GM12878 (cell line): ENCODE results near the gene GDF11. TPM values are rescaled to one million over a fixed set of nuclear protein-coding genes. Genes with fewer than 3 reads are reported as not detected.

Experiments used
- ATAC-seq: fragments of 200-7000 bp; cut with Tn5 transposase; 3 replicates; pipeline ENCODE4 v1.9.1; 2020; ENCODE audit warnings: mild to moderate bottlenecking, moderate library complexity
- BruUV-seq: library from RNA; stranded (reverse); fragments of 400-500 nt; replicated peaks from 2 replicates; lab custom pipeline; 2021; lab: Mats Ljungman, UMichigan
- CTCF ChIA-PET: fragments of 300-600 bp; sonication (Branson Sonifier 250); formaldehyde crosslinking; extraction: SDS; loops from one replicate; lab custom pipeline; 2021; ENCODE audit warnings: inconsistent platforms; lab: Yijun Ruan, JAX
- POLR2A ChIA-PET: fragments of 350-600 bp; formaldehyde crosslinking; extraction: SDS; loops from one replicate; lab custom pipeline; 2021; ENCODE audit warnings: inconsistent platforms; lab: Charles Lee
- RAD21 ChIA-PET: fragments of 300-600 bp; sonication (Branson Sonifier 250); formaldehyde crosslinking; loops from one replicate; lab custom pipeline; 2023; ENCODE audit warnings: antibody characterized with exemption; ENCODE audit not compliant: unreplicated experiment; lab: Charles Lee
- SMC1A ChIA-PET: fragments of 300-600 bp; sonication (Branson Sonifier 250); formaldehyde crosslinking; loops from one replicate; lab custom pipeline; 2023; ENCODE audit not compliant: unreplicated experiment, uncharacterized antibody; lab: Charles Lee
- DNase-seq: peaks from one replicate; pipeline ENCODE4 v3.0.0-alpha.2; 2011; ENCODE audit warnings: low read depth, low spot score
- FAIRE-seq: peaks from 3 replicates; lab custom pipeline; 2011; peaks lifted over from hg19 to GRCh38; lab: Jason Lieb, UNC
- H2AFZ ChIP-seq: 2 replicates; pipeline ENCODE4 v1.6.0; 2011; ENCODE audit warnings: low read depth, low read length, control low read depth; ENCODE audit not compliant: control insufficient read depth
- H3K27ac ChIP-seq: 2 replicates; pipeline ENCODE4 v1.5.1; 2011; ENCODE audit warnings: control low read depth; ENCODE audit not compliant: control insufficient read depth, insufficient read depth
- H3K27me3 ChIP-seq, 2 experiments: replicated peaks in 1 of 2; 2 replicates each; pipeline versions ENCODE4 v1.6.0 to v1.6.1; 2011; ENCODE audit warnings: low read length in 1 of 2; ENCODE audit not compliant: control insufficient read depth in 2 of 2, insufficient read depth in 2 of 2
- H3K36me3 ChIP-seq, 2 experiments: 2 replicates each; pipeline ENCODE4 v1.5.1; 2011; ENCODE audit warnings: low read length in 1 of 2; ENCODE audit not compliant: control insufficient read depth in 2 of 2, insufficient read depth in 2 of 2
- H3K4me1 ChIP-seq: 2 replicates; pipeline ENCODE4 v1.6.1; 2011; ENCODE audit warnings: mild to moderate bottlenecking, low read length, moderate library complexity, mixed read lengths; ENCODE audit not compliant: control insufficient read depth, insufficient read depth
- H3K4me2 ChIP-seq: 2 replicates; pipeline ENCODE4 v1.6.0; 2011; ENCODE audit warnings: control low read depth; ENCODE audit not compliant: control insufficient read depth, insufficient read depth
- H3K4me3 ChIP-seq: fragments of 200-600 bp; sonication (generic); 2 replicates; pipeline ENCODE4 v1.5.1; 2016
- H3K79me2 ChIP-seq: 2 replicates; pipeline ENCODE4 v1.6.0; 2011; ENCODE audit warnings: low read length; ENCODE audit not compliant: control insufficient read depth, insufficient read depth
- H3K9ac ChIP-seq: 2 replicates; pipeline ENCODE4 v1.8.0; 2011; ENCODE audit warnings: low read length, control low read depth, mixed read lengths; ENCODE audit not compliant: control insufficient read depth, insufficient read depth
- H3K9me3 ChIP-seq: replicated peaks from 3 replicates; pipeline ENCODE4 v1.5.1; 2011; ENCODE audit warnings: mild to moderate bottlenecking, low read length; ENCODE audit not compliant: control insufficient read depth, insufficient read depth
- H4K20me1 ChIP-seq: 2 replicates; pipeline ENCODE4 v1.6.0; 2011; ENCODE audit not compliant: control insufficient read depth, insufficient read depth
- ATF2 ChIP-seq: IDR thresholded peaks from 2 replicates; pipeline ENCODE4 v1.6.1; 2012; ENCODE audit warnings: low read length, inconsistent platforms
- EGR1 ChIP-seq, 2 experiments: IDR thresholded peaks; 1 replicate in 1 of 2; 2 replicates in 1 of 2; pipeline ENCODE4 v1.6.1; 2011 to 2012; ENCODE audit warnings: low read depth in 2 of 2, low read length in 2 of 2, borderline replicate concordance in 1 of 2, mild to moderate bottlenecking in 1 of 2, moderate library complexity in 1 of 2
- KDM1A ChIP-seq: fragments of 200-600 bp; sonication (generic); IDR thresholded peaks from 2 replicates; pipeline ENCODE4 v1.6.1; 2016; ENCODE audit warnings: borderline replicate concordance
- MTA2 ChIP-seq: fragments of 450-650 bp; IDR thresholded peaks from 2 replicates; pipeline ENCODE4 v1.6.1; 2016; ENCODE audit warnings: low read depth, mild to moderate bottlenecking, moderate library complexity
- NKRF ChIP-seq: fragments of 450-650 bp; conservative IDR thresholded peaks from 2 replicates; pipeline ENCODE4 v1.6.1; 2017; ENCODE audit warnings: mild to moderate bottlenecking, moderate library complexity
- NR2C1 ChIP-seq: fragments of 450-650 bp; IDR thresholded peaks from 2 replicates; pipeline ENCODE4 v1.6.1; 2017; ENCODE audit warnings: antibody characterized with exemption, mild to moderate bottlenecking, moderate library complexity
- PAX5 ChIP-seq: IDR thresholded peaks from 2 replicates; pipeline ENCODE4 v1.6.1; 2011; ENCODE audit warnings: low read depth, low read length, borderline replicate concordance
- USF2 ChIP-seq: IDR thresholded peaks from 2 replicates; pipeline ENCODE4 v1.6.1; 2011; ENCODE audit warnings: low read depth, low read length, improper control_type of control experiment, borderline replicate concordance
- ZBTB40 ChIP-seq: fragments of 450-650 bp; IDR thresholded peaks from 2 replicates; pipeline ENCODE4 v1.6.1; 2016; ENCODE audit warnings: mild to moderate bottlenecking, moderate library complexity, borderline replicate concordance
- in situ Hi-C: fragments of 300-500 bp; cut with MboI; formaldehyde crosslinking; loops from 9 replicates; pipeline ENCODE4 v1.14.3; 2018; ENCODE audit warnings: mixed read lengths
- intact Hi-C: fragments of 100-400 bp; cut with micrococcal nuclease; formaldehyde crosslinking; loops from one replicate; pipeline ENCODE4 v1.14.2; 2022; ENCODE audit not compliant: unreplicated experiment
- polyA plus RNA-seq, 11 experiments: library from polyadenylated mRNA; depleted of rRNA in 4 of 11; unstranded in 6 of 11; stranded (reverse) in 5 of 11; fragments of >200 nt; fragmentation: Nextera tagmentation in 4 of 11; fragmentation: Illumina TruSeq in 1 of 11; extraction: Ambion mirVana in 4 of 11; extraction: Trizol in 1 of 11; gene quantifications; 1 replicate in 1 of 11; 2 replicates in 10 of 11; pipeline versions ENCODE4 v1.2.1 to v1.2.3, GENCODE V29; 2011 to 2016; ENCODE audit warnings: inconsistent platforms in 2 of 11, missing spikeins in 2 of 11, low read depth in 1 of 11
- total RNA-seq, 4 experiments: library from RNA; depleted of rRNA in 3 of 4; stranded (reverse); fragments of >200 nt in 3 of 4; fragmentation: Illumina TruSeq in 1 of 4; extraction: Trizol in 1 of 4; gene quantifications; 2 replicates each; pipeline versions ENCODE4 v1.2.1 to v1.2.3, GENCODE V29; 2013 to 2021

The GDF11 gene
- total and polyA plus RNA-seq, 10 of the 15 experiments (the other 5 are each of a cell fraction or from before 2014, with no cell fraction given), result 0.83 to 15.4 (median 4.3) TPM

GRCh38 chr12:55762646-55763045 is 19.7 kb downstream of the GDF11 start:
- BruUV-seq, result no TSS peak
- Histone ChIP-seq H3K27me3 (no peaks in the 10 kb centered on the region), H3K27ac (no peak overlapping the region), H3K9ac (no peak overlapping the region), H3K79me2 (no peaks in the 10 kb centered on the region), H2AFZ (no peak overlapping the region), H3K4me3 (no peak overlapping the region), H3K36me3 (peaks cover 7 to 22% of the 10 kb centered on the region in 2 experiments), H3K9me3 (no peaks in the 10 kb centered on the region; the same call in 2 of the 3 replicates), H4K20me1 (no peaks in the 10 kb centered on the region), H3K4me2 (no peak overlapping the region), H3K4me1 (no peaks in the 10 kb centered on the region)
- ChIA-PET POLR2A (no interaction called here), RAD21 (no interaction called here), CTCF (no interaction called here), SMC1A (interaction anchor here (0.6 to 0.8 kb wide), 2 partner anchors 10 to 34 kb away, joined by 3 read pairs; no protein-coding TSS in a partner anchor)
- intact Hi-C loops, result no loop called here
- ATAC-seq, result no peak
- in situ Hi-C loops, result no loop called here
- DNase-seq, result no peak
- TF ChIP-seq KDM1A, result no peak
- no peak for TF ChIP-seq MTA2
- no peak for TF ChIP-seq ATF2
- TF ChIP-seq EGR1 (IDR thresholded peaks at IDR 0.05; ENCODE audit: borderline replicate concordance in 1 of 2, low read depth in 2 of 2, low read length in 2 of 2), result no peak
- no peak for TF ChIP-seq PAX5
- no peak for TF ChIP-seq NKRF
- no peak for TF ChIP-seq ZBTB40
- no peak for TF ChIP-seq NR2C1
- no peak for TF ChIP-seq USF2
- FAIRE-seq, result no peak
